Retinal pigment epithelial cell (primary cell): ENCODE results near the gene CDH19.
"Not testable (repeated sequence)": the region's sequence is repeated elsewhere in the genome, so short reads cannot be mapped to it uniquely, and the experiment has no call there.

Source experiments
- DNase-seq: peaks from one replicate; pipeline ENCODE4 v3.0.0-alpha.2; 2010; ENCODE audit warnings: low read depth
- H3K4me3 ChIP-seq: 2 replicates; pipeline ENCODE4 v1.5.1; 2011; ENCODE audit warnings: mild to moderate bottlenecking, low read length, control low read depth, moderate library complexity
- CTCF ChIP-seq: conservative IDR thresholded peaks from 2 replicates; pipeline ENCODE4 v1.5.1; 2011; ENCODE audit warnings: low read depth, low read length, control low read depth, inconsistent platforms

The CDH19 gene

GRCh38 chr18:66473882-66474281 lies 130.0 kb downstream of the CDH19 start:
- TF ChIP-seq CTCF = no peak
- DNase-seq = no peak
- H3K4me3 ChIP-seq = no peak overlapping the region

- DNase-seq = not testable (repeated sequence)
Measured at GRCh38 chr18:66466184-66466583, 137.7 kb downstream of the CDH19 start.

GRCh38 chr18:66461344-66461743 lies 142.5 kb downstream of the CDH19 start:
- TF ChIP-seq CTCF = no peak
- DNase-seq = no peak

More at GRCh38 chr18:66466184-66466583, 137.7 kb downstream of the CDH19 start:
- not testable (repeated sequence) for H3K4me3 ChIP-seq

GRCh38 chr18:66457245-66457644 lies 146.6 kb downstream of the CDH19 start:
- TF ChIP-seq CTCF = no peak
- no peak overlapping the region for H3K4me3 ChIP-seq
- DNase-seq = no peak

More at GRCh38 chr18:66461344-66461743, 142.5 kb downstream of the CDH19 start:
- no peak overlapping the region for H3K4me3 ChIP-seq
